Activated CD4-positive, alpha-beta T cell treated with anti-CD3 and anti-CD28 coated beads for 1 hour (primary cell): ENCODE measurements around the gene PCDH9.
"Not testable (repeated sequence)": the region's sequence is repeated elsewhere in the genome, so short reads cannot be mapped to it uniquely, and the experiment has no call there.

ENCODE experiments used
- DNase-seq: peaks from one replicate; pipeline ENCODE4 v3.0.0-alpha.2; 2020

Gene PCDH9

GRCh38 chr13:66627512-66627911, 602.6 kb downstream of the PCDH9 start:
- DNase-seq, result no peak

GRCh38 chr13:66624302-66624701, 605.8 kb downstream of the PCDH9 start:
- DNase-seq, result no peak

- DNase-seq, result no peak
Observed at GRCh38 chr13:66623129-66623820, 606.9 kb downstream of the PCDH9 start.

- DNase-seq, result not testable (repeated sequence)
Observed at GRCh38 chr13:66621906-66622447, 608.2 kb downstream of the PCDH9 start.

- DNase-seq, result no peak
Observed at GRCh38 chr13:66618702-66619101, 611.4 kb downstream of the PCDH9 start.

GRCh38 chr13:66617786-66618185, 612.4 kb downstream of the PCDH9 start:
- no peak for DNase-seq

- DNase-seq, result no peak
Observed at GRCh38 chr13:66612983-66613382, 617.2 kb downstream of the PCDH9 start.

GRCh38 chr13:66586489-66586888, 643.6 kb downstream of the PCDH9 start:
- no peak for DNase-seq

GRCh38 chr13:66585669-66586203, 644.4 kb downstream of the PCDH9 start:
- DNase-seq, result no peak

- DNase-seq, result no peak
Observed at GRCh38 chr13:66581675-66582074, 648.5 kb downstream of the PCDH9 start.

- DNase-seq, result no peak
Observed at GRCh38 chr13:66578305-66578704, 651.8 kb downstream of the PCDH9 start.

- DNase-seq, result no peak
Observed at GRCh38 chr13:66577358-66577757, 652.8 kb downstream of the PCDH9 start.

- no peak for DNase-seq
Observed at GRCh38 chr13:66576381-66576780, 653.8 kb downstream of the PCDH9 start.

- DNase-seq, result no peak
Observed at GRCh38 chr13:66574606-66575005, 655.5 kb downstream of the PCDH9 start.

GRCh38 chr13:66567899-66568612, 662.1 kb downstream of the PCDH9 start:
- no peak for DNase-seq

GRCh38 chr13:66565279-66565678, 664.9 kb downstream of the PCDH9 start:
- DNase-seq, result no peak

GRCh38 chr13:66563076-66563475, 667.1 kb downstream of the PCDH9 start:
- DNase-seq, result no peak

GRCh38 chr13:66562054-66562453, 668.1 kb downstream of the PCDH9 start:
- DNase-seq, result no peak

GRCh38 chr13:66560991-66561390, 669.1 kb downstream of the PCDH9 start:
- DNase-seq, result no peak

- no peak for DNase-seq
Observed at GRCh38 chr13:66560189-66560588, 669.9 kb downstream of the PCDH9 start.

GRCh38 chr13:66559093-66559492, 671.0 kb downstream of the PCDH9 start:
- DNase-seq, result no peak

- no peak for DNase-seq
Observed at GRCh38 chr13:66558506-66558905, 671.6 kb downstream of the PCDH9 start.

GRCh38 chr13:66557357-66557756, 672.8 kb downstream of the PCDH9 start:
- no peak for DNase-seq

GRCh38 chr13:66556306-66556705, 673.8 kb downstream of the PCDH9 start:
- no peak for DNase-seq
